K562 (cell line): ENCODE measurements around the gene CUX1.

Source experiments
- CEBPB ChIP-seq: fragments of 450-650 bp; IDR thresholded peaks from 2 replicates; pipeline ENCODE4 v1.6.1; 2016; ENCODE audit warnings: missing genetic modification characterization, missing compliant biosample characterization
- CREB3L1 ChIP-seq: fragments of 450-650 bp; IDR thresholded peaks from 2 replicates; pipeline ENCODE4 v1.6.1; 2014; ENCODE audit warnings: low read depth, mild to moderate bottlenecking, moderate library complexity, borderline replicate concordance
- EGR1 ChIP-seq: fragments of 450-650 bp; conservative IDR thresholded peaks from 2 replicates; pipeline ENCODE4 v1.6.1; 2017; ENCODE audit warnings: mild to moderate bottlenecking
- ERF ChIP-seq: fragments of 450-650 bp; formaldehyde crosslinking; IDR thresholded peaks from 2 replicates; pipeline ENCODE4 v1.4.0; 2020; ENCODE audit warnings: mild to moderate bottlenecking, mixed read lengths
- KDM1A ChIP-seq, 2 experiments: fragments of 450-650 bp; IDR thresholded peaks; 2 replicates each; pipeline ENCODE4 v1.6.1; 2016; ENCODE audit warnings: mild to moderate bottlenecking in 2 of 2
- MTA3 ChIP-seq: fragments of 450-650 bp; formaldehyde crosslinking; IDR thresholded peaks from 2 replicates; pipeline ENCODE4 v1.6.1; 2017; ENCODE audit warnings: mild to moderate bottlenecking, borderline replicate concordance
- NR2C2 ChIP-seq, 2 experiments: fragments of 200-800 bp in 1 of 2; sonication (Bioruptor generic) in 1 of 2; sonication (generic) in 1 of 2; formaldehyde crosslinking in 1 of 2; IDR thresholded peaks; 2 replicates each; pipeline versions ENCODE4 v1.6.1 to v1.8.0; 2016 to 2022; ENCODE audit warnings: mild to moderate bottlenecking in 1 of 2, missing compliant biosample characterization in 1 of 2, missing genetic modification characterization in 1 of 2, missing genetic modification reagents in 1 of 2
- POLR2A ChIP-seq: fragments of 450-650 bp; conservative IDR thresholded peaks from 2 replicates; pipeline ENCODE4 v1.6.1; 2016
- TAF1 ChIP-seq: IDR thresholded peaks from 2 replicates; pipeline ENCODE4 v1.6.1; 2011; ENCODE audit warnings: mild to moderate bottlenecking, low read length, moderate library complexity; ENCODE audit not compliant: insufficient read depth, control insufficient read depth, severe bottlenecking; ENCODE audit errors: extremely low read depth
- TF ChIP-seq, protein P1 (sequence below): conservative IDR thresholded peaks from 2 replicates; pipeline ENCODE4 v1.6.1; 2011; ENCODE audit warnings: low read depth, mild to moderate bottlenecking, low read length; ENCODE audit not compliant: control insufficient read depth
- TF ChIP-seq, protein P2 (sequence below), 3 experiments: IDR thresholded peaks in 2 of 3; conservative IDR thresholded peaks in 1 of 3; 2 replicates each; pipeline ENCODE4 v1.5.1; 2011 to 2012; ENCODE audit warnings: low read length in 3 of 3, mild to moderate bottlenecking in 3 of 3, control low read depth in 2 of 3, improper control_type of control experiment in 1 of 3, inconsistent platforms in 1 of 3, low read depth in 1 of 3, mixed read lengths in 1 of 3, moderate library complexity in 1 of 3; ENCODE audit not compliant: insufficient read depth in 2 of 3
- TF ChIP-seq, protein P3 (sequence below), 2 experiments: fragments of 200-800 bp in 1 of 2; sonication (Bioruptor generic) in 1 of 2; sonication (generic) in 1 of 2; formaldehyde crosslinking in 1 of 2; IDR thresholded peaks in 1 of 2; conservative IDR thresholded peaks in 1 of 2; 2 replicates each; pipeline versions ENCODE4 v1.5.0 to v1.6.1; 2016 to 2020; ENCODE audit warnings: missing compliant biosample characterization in 1 of 2, missing genetic modification characterization in 1 of 2, missing genetic modification reagents in 1 of 2

- TF ChIP-seq NR2C2 (CRISPR knock-in tag; IDR thresholded peaks at IDR 0.05) (no peak), NR2C2 (tag; IDR thresholded peaks at IDR 0.05) (no peak), TAF1 (no peak), ERF (CRISPR knock-in tag) (no peak), EGR1 (no peak), CREB3L1 (no peak), MTA3 (no peak), CEBPB (no peak), POLR2A (no peak), KDM1A (IDR thresholded peaks at IDR 0.05) (no peak)
- TF ChIP-seq, protein P1, sequence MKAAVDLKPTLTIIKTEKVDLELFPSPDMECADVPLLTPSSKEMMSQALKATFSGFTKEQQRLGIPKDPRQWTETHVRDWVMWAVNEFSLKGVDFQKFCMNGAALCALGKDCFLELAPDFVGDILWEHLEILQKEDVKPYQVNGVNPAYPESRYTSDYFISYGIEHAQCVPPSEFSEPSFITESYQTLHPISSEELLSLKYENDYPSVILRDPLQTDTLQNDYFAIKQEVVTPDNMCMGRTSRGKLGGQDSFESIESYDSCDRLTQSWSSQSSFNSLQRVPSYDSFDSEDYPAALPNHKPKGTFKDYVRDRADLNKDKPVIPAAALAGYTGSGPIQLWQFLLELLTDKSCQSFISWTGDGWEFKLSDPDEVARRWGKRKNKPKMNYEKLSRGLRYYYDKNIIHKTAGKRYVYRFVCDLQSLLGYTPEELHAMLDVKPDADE: no peak
- TF ChIP-seq, protein P2, sequence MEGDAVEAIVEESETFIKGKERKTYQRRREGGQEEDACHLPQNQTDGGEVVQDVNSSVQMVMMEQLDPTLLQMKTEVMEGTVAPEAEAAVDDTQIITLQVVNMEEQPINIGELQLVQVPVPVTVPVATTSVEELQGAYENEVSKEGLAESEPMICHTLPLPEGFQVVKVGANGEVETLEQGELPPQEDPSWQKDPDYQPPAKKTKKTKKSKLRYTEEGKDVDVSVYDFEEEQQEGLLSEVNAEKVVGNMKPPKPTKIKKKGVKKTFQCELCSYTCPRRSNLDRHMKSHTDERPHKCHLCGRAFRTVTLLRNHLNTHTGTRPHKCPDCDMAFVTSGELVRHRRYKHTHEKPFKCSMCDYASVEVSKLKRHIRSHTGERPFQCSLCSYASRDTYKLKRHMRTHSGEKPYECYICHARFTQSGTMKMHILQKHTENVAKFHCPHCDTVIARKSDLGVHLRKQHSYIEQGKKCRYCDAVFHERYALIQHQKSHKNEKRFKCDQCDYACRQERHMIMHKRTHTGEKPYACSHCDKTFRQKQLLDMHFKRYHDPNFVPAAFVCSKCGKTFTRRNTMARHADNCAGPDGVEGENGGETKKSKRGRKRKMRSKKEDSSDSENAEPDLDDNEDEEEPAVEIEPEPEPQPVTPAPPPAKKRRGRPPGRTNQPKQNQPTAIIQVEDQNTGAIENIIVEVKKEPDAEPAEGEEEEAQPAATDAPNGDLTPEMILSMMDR (IDR thresholded peaks at IDR 0.05 in 2 of 3, conservative IDR thresholded peaks at IDR 0.05 in 1 of 3; ENCODE audit: insufficient read depth in 2 of 3, low read depth in 1 of 3, low read length in 3 of 3): no peak
- TF ChIP-seq, protein P3, sequence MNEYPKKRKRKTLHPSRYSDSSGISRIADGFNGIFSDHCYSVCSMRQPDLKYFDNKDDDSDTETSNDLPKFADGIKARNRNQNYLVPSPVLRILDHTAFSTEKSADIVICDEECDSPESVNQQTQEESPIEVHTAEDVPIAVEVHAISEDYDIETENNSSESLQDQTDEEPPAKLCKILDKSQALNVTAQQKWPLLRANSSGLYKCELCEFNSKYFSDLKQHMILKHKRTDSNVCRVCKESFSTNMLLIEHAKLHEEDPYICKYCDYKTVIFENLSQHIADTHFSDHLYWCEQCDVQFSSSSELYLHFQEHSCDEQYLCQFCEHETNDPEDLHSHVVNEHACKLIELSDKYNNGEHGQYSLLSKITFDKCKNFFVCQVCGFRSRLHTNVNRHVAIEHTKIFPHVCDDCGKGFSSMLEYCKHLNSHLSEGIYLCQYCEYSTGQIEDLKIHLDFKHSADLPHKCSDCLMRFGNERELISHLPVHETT (CRISPR knock-in tag; conservative IDR thresholded peaks at IDR 0.05 in 1 of 2, IDR thresholded peaks at IDR 0.05 in 1 of 2): no peak
These were observed 53.9 kb downstream of the CUX1 start for GRCh38 chr7:101871351-101871750.
